Measurements from ENCODE around the gene SIGLEC6. TPM values are rescaled to one million over a fixed set of nuclear protein-coding genes. Genes with fewer than 3 reads are reported as not detected.

SIGLEC6 gene
- total RNA-seq, 4 donors from 2014 or later: 0.47 to 3.4 TPM; not detected in 2

GRCh38 chr19:51541458-51542357 lies 10.2 kb upstream of the SIGLEC6 start:
- no peak overlapping the region for H3K4me3 ChIP-seq (ENCODE audit: low read depth, poor library complexity, severe bottlenecking)
- WGBS, 2 donors: 53 to 54% methylated on average over 10 of the region's 10 CpGs

DNA sequence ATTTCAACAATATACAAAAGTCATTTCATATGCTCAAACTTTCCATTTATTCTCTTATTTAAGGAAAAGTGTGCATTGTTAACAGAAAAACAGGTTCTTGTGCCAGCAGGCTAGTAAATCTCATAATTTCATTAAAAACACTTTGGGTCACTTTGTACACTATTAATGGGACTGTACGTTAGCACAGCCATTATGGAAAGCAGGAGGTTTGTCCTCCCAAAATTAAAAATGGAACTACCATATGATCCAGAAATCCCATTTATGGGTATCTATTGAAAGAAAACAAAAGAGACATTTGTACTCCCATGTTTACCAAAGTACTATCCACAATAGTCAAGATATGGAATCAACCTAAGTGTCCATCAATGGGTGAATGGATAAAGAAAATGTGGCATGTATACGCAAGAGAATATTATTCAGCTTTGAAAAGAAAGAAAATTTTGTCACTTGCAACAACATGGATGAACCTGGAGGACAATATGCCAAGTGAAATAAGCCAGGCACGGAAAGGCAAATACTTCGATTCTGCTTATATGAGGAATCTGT lies 8.4 kb upstream of the SIGLEC6 start:
- DNase-seq (ENCODE audit: low spot score in 2 of 2): no peak
- intact Hi-C loops (cut with DNase I; ENCODE audit: low total_unique reads): no loop called here
- WGBS, 2 donors: 85 to 86% methylated on average over 4 of the region's 4 CpGs
- no peak for TF ChIP-seq POLR2A (IDR thresholded peaks at IDR 0.05)
- TF ChIP-seq, protein P1, sequence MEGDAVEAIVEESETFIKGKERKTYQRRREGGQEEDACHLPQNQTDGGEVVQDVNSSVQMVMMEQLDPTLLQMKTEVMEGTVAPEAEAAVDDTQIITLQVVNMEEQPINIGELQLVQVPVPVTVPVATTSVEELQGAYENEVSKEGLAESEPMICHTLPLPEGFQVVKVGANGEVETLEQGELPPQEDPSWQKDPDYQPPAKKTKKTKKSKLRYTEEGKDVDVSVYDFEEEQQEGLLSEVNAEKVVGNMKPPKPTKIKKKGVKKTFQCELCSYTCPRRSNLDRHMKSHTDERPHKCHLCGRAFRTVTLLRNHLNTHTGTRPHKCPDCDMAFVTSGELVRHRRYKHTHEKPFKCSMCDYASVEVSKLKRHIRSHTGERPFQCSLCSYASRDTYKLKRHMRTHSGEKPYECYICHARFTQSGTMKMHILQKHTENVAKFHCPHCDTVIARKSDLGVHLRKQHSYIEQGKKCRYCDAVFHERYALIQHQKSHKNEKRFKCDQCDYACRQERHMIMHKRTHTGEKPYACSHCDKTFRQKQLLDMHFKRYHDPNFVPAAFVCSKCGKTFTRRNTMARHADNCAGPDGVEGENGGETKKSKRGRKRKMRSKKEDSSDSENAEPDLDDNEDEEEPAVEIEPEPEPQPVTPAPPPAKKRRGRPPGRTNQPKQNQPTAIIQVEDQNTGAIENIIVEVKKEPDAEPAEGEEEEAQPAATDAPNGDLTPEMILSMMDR (IDR thresholded peaks at IDR 0.05): no peak
- no peak overlapping the region for H3K4me3 ChIP-seq (ENCODE audit: low read depth, poor library complexity, severe bottlenecking)

More at GRCh38 chr19:51541458-51542357, 10.2 kb upstream of the SIGLEC6 start:
- intact Hi-C loops (cut with DNase I; ENCODE audit: low total_unique reads): no loop called here
- TF ChIP-seq, protein P1 (IDR thresholded peaks at IDR 0.05): no peak
- TF ChIP-seq POLR2A (IDR thresholded peaks at IDR 0.05): no peak
- peak in 1 of 2 donors; percentile 70 for DNase-seq (ENCODE audit: low spot score in 2 of 2)

DNA sequence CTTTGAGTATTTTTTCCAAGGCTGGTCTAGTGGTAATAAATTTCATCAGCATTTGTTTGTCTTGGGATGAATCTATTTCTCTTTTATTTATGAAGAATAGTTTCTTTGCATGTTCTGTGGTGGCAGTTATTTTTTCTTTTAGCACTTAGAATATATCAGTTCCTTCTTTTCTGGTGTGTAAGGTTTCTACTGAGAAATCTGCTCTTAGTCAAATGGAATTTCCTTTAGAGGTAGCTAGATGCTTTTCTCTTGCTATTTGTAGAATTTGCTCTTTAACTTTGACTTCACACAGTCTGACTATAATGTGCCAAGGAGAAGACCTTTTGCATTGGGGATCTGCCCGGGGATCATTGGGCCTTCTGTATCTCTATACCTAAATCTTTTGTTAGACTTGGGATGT lies 4.1 kb upstream of the SIGLEC6 start:
- no peak for TF ChIP-seq POLR2A (IDR thresholded peaks at IDR 0.05)
- TF ChIP-seq, protein P1 (IDR thresholded peaks at IDR 0.05): no peak
- no peak for DNase-seq (ENCODE audit: low spot score in 2 of 2)
- 85% methylated on average over 1 of the region's 1 CpG for WGBS, 2 donors
- H3K4me3 ChIP-seq (ENCODE audit: low read depth, poor library complexity, severe bottlenecking): no peak overlapping the region
- intact Hi-C loops (cut with DNase I; ENCODE audit: low total_unique reads): no loop called here

GRCh38 chr19:51530616-51531015 lies 854 bp downstream of the SIGLEC6 start:
- 89 to 90% methylated on average over 8 of the region's 8 CpGs for WGBS, 2 donors
- TF ChIP-seq, protein P1 (IDR thresholded peaks at IDR 0.05): no peak
- no peak for TF ChIP-seq POLR2A (IDR thresholded peaks at IDR 0.05)
- no peak overlapping the region for H3K4me3 ChIP-seq (ENCODE audit: low read depth, poor library complexity, severe bottlenecking)
- intact Hi-C loops (cut with DNase I; ENCODE audit: low total_unique reads): no loop called here
- no peak for DNase-seq (ENCODE audit: low spot score in 2 of 2)

GRCh38 chr19:51529301-51529700 lies 2.2 kb downstream of the SIGLEC6 start:
- intact Hi-C loops (cut with DNase I; ENCODE audit: low total_unique reads): no loop called here
- WGBS, 2 donors: 58 to 86% methylated on average over 1 to 2 of the region's 2 CpGs
- no peak overlapping the region for H3K4me3 ChIP-seq (ENCODE audit: low read depth, poor library complexity, severe bottlenecking)
- no peak for DNase-seq (ENCODE audit: low spot score in 2 of 2)
- TF ChIP-seq POLR2A (IDR thresholded peaks at IDR 0.05): no peak
- TF ChIP-seq, protein P1 (IDR thresholded peaks at IDR 0.05): no peak

All from lower leg skin (tissue), 4 donors.